ENCODE results near the gene ADD1. TPM values are rescaled to one million over a fixed set of nuclear protein-coding genes. Genes with fewer than 3 reads are reported as not detected.
A peak's percentile ranks its signal among the peaks of the same experiment; 100 is the strongest.

The ADD1 gene
- total RNA-seq, 1 experiment from 2014 or later: 163 TPM

- Mint-ChIP-seq H3K4me3 (no peak overlapping the region), H3K36me3 (ENCODE audit: insufficient read depth in 1 of 3, low read depth in 3 of 3) (peaks cover 26 to 73% (median 62%) of the 10 kb centered on the region in 3 experiments; a peak in 6 of 7 replicates), H3K9me3 (no peaks in the 10 kb centered on the region; a peak in 2 of 5 replicates), H3K27ac (peak overlapping the region in 2 of 3 experiments; percentile 23 to 43; a peak in 2 of 7 replicates), H3K27me3 (ENCODE audit: low read depth) (no peaks in the 10 kb centered on the region), H3K4me1 (no peaks in the 10 kb centered on the region)
- Histone ChIP-seq H2BK120ac (ENCODE audit: low read depth, low read length, poor library complexity, severe bottlenecking) (no peak overlapping the region), H3K56ac (ENCODE audit: insufficient read length, low read depth, low read length) (no peak overlapping the region), H3K27ac (ENCODE audit: insufficient read length, low read depth, low read length) (no peak overlapping the region), H4K8ac (replicated peaks; ENCODE audit: insufficient read length, low read depth, low read length) (no peak overlapping the region), H3K9me3 (ENCODE audit: control insufficient read depth, low read depth, low read length) (no peaks in the 10 kb centered on the region), H4K20me1 (ENCODE audit: control insufficient read depth, insufficient read depth, insufficient read length) (peaks cover 6% of the 10 kb centered on the region), H3K18ac (ENCODE audit: insufficient read length, low read depth, low read length) (no peak overlapping the region), H3K9ac (ENCODE audit: extremely low read depth, insufficient read length, low read length) (no peak overlapping the region), H3K4me2 (ENCODE audit: insufficient read depth, insufficient read length, low read length) (no peak overlapping the region), H3K27me3 (ENCODE audit: insufficient read depth, low read length) (no peaks in the 10 kb centered on the region), H3T11ph (ENCODE audit: low read length) (no peak overlapping the region), H3K4ac (ENCODE audit: low read depth, low read length) (no peak overlapping the region), H2BK5ac (ENCODE audit: insufficient read length, low read length) (no peak overlapping the region), H4K5ac (ENCODE audit: insufficient read length, low read depth, low read length) (no peak overlapping the region), H2BK20ac (ENCODE audit: low read depth, low read length, poor library complexity, severe bottlenecking) (no peak overlapping the region), H2AK5ac (ENCODE audit: insufficient read length, low read length) (no peak overlapping the region), H3K4me1 (ENCODE audit: insufficient read depth, low read length) (no peaks in the 10 kb centered on the region), H3K79me2 (ENCODE audit: insufficient read depth, low read length) (no peaks in the 10 kb centered on the region), H2AFZ (ENCODE audit: low read length) (no peak overlapping the region), H2BK15ac (ENCODE audit: low read depth, low read length) (no peak overlapping the region), H4K91ac (ENCODE audit: insufficient read length, low read depth, low read length) (no peak overlapping the region), H3K14ac (ENCODE audit: insufficient read depth, low read length) (no peak overlapping the region), H3K79me1 (ENCODE audit: insufficient read depth, low read depth, low read length, poor library complexity, severe bottlenecking) (no peaks in the 10 kb centered on the region), H3K23me2 (ENCODE audit: insufficient read length, low read depth, low read length, poor library complexity, severe bottlenecking) (no peaks in the 10 kb centered on the region), H2BK12ac (ENCODE audit: insufficient read length, low read depth, low read length) (no peak overlapping the region), H3K23ac (ENCODE audit: insufficient read length, low read depth, low read length) (no peak overlapping the region)
- no peak for TF ChIP-seq CTCF (conservative IDR thresholded peaks at IDR 0.05)
- DNase-seq: no peak
- WGBS (ENCODE audit: extremely low coverage, insufficient read length, low lambda C conversion rate): no CpG with 5 or more reads among the region's 17 CpGs
Measured at GRCh38 chr4:2828758-2829181, 14.9 kb upstream of the ADD1 start.
